Suprapubic skin (tissue), 4 donors: Measurements from ENCODE around the gene PITHD1.

ENCODE experiments used
- CTCF ChIP-seq, 2 donors: fragments of 200-600 bp in 1 of 2; fragments of 450-650 bp in 1 of 2; sonication (generic) in 1 of 2; IDR thresholded peaks; one replicate each; pipeline ENCODE4 v1.5.1; 2016 to 2019; ENCODE audit warnings: antibody characterized with exemption in 2 of 2, mild to moderate bottlenecking in 1 of 2, moderate library complexity in 1 of 2
- EP300 ChIP-seq: sonication (generic); formaldehyde crosslinking; IDR thresholded peaks from one replicate; pipeline ENCODE4 v1.6.1; 2017; ENCODE audit warnings: antibody characterized with exemption
- POLR2A ChIP-seq, 2 donors: fragments of 450-650 bp; IDR thresholded peaks; one replicate each; pipeline ENCODE4 v1.6.1; 2017; ENCODE audit warnings: antibody characterized with exemption in 2 of 2, mild to moderate bottlenecking in 2 of 2, moderate library complexity in 2 of 2
- POLR2AphosphoS5 ChIP-seq, 3 donors: sonication (generic); formaldehyde crosslinking; IDR thresholded peaks; one replicate each; pipeline ENCODE4 v1.6.1; 2017; ENCODE audit warnings: antibody characterized with exemption in 3 of 3

GRCh38 chr1:23801338-23801748 is 23.1 kb downstream of the PITHD1 start:
- no peak for TF ChIP-seq EP300
- TF ChIP-seq CTCF (IDR thresholded peaks at IDR 0.05): no peak
- no peak for TF ChIP-seq POLR2A (IDR thresholded peaks at IDR 0.05)
- no peak for TF ChIP-seq POLR2AphosphoS5 (IDR thresholded peaks at IDR 0.05)
